ENCODE data around the gene PGBD5.

PGBD5 gene

GRCh38 chr1:230390371-230390770, 35.8 kb downstream of the PGBD5 start:
- no peak overlapping the region for H3K27ac ChIP-seq (ENCODE audit: low read length)

GRCh38 chr1:230387876-230388275, 38.3 kb downstream of the PGBD5 start:
- TF ChIP-seq EZH2phosphoT487 (IDR thresholded peaks at IDR 0.05; ENCODE audit: low read depth), result no peak
- no peak for TF ChIP-seq CTCF (IDR thresholded peaks at IDR 0.05; ENCODE audit: low read depth, low read length)
- H3K4me2 ChIP-seq (ENCODE audit: low read length), result no peak overlapping the region
- H4K20me1 ChIP-seq (ENCODE audit: insufficient read depth, low read length), result no peaks in the 10 kb centered on the region
- H3K4me3 ChIP-seq (ENCODE audit: low read length), result no peak overlapping the region
- no peak overlapping the region for H3K27ac ChIP-seq (ENCODE audit: low read length)
- H3K36me3 ChIP-seq (replicated peaks; ENCODE audit: low read depth, low read length), result no peaks in the 10 kb centered on the region
- H2AFZ ChIP-seq (ENCODE audit: low read depth, low read length), result no peak overlapping the region
- no peak overlapping the region for H3K9ac ChIP-seq (ENCODE audit: low read length)
- H3K4me1 ChIP-seq (ENCODE audit: low read length), result no peaks in the 10 kb centered on the region
- no peaks in the 10 kb centered on the region for H3K79me2 ChIP-seq (ENCODE audit: low read length)
- no peaks in the 10 kb centered on the region for H3K9me3 ChIP-seq (ENCODE audit: insufficient read depth, low read length)
- H3K27me3 ChIP-seq (ENCODE audit: low read depth, low read length), result peaks cover 13% of the 10 kb centered on the region; the same call in 1 of the 2 replicates

More at GRCh38 chr1:230390371-230390770, 35.8 kb downstream of the PGBD5 start:
- no peak overlapping the region for H3K4me2 ChIP-seq (ENCODE audit: low read length)
- H3K36me3 ChIP-seq (replicated peaks; ENCODE audit: low read depth, low read length), result no peaks in the 10 kb centered on the region
- no peaks in the 10 kb centered on the region for H3K9me3 ChIP-seq (ENCODE audit: insufficient read depth, low read length)
- no peak overlapping the region for H3K9ac ChIP-seq (ENCODE audit: low read length)
- TF ChIP-seq CTCF (IDR thresholded peaks at IDR 0.05; ENCODE audit: low read depth, low read length) (no peak), EZH2phosphoT487 (IDR thresholded peaks at IDR 0.05; ENCODE audit: low read depth) (no peak)
- H3K79me2 ChIP-seq (ENCODE audit: low read length), result no peaks in the 10 kb centered on the region
- no peak overlapping the region for H3K4me3 ChIP-seq (ENCODE audit: low read length)
- peaks cover 13% of the 10 kb centered on the region; the same call in 1 of the 2 replicates for H3K27me3 ChIP-seq (ENCODE audit: low read depth, low read length)
- no peak overlapping the region for H2AFZ ChIP-seq (ENCODE audit: low read depth, low read length)
- H4K20me1 ChIP-seq (ENCODE audit: insufficient read depth, low read length), result no peaks in the 10 kb centered on the region
- H3K4me1 ChIP-seq (ENCODE audit: low read length), result no peaks in the 10 kb centered on the region

GRCh38 chr1:230387296-230387695, 38.8 kb downstream of the PGBD5 start:
- peaks cover 13% of the 10 kb centered on the region; the same call in 1 of the 2 replicates for H3K27me3 ChIP-seq (ENCODE audit: low read depth, low read length)
- no peak overlapping the region for H3K27ac ChIP-seq (ENCODE audit: low read length)
- no peaks in the 10 kb centered on the region for H4K20me1 ChIP-seq (ENCODE audit: insufficient read depth, low read length)
- no peaks in the 10 kb centered on the region for H3K4me1 ChIP-seq (ENCODE audit: low read length)
- no peaks in the 10 kb centered on the region for H3K9me3 ChIP-seq (ENCODE audit: insufficient read depth, low read length)
- H3K9ac ChIP-seq (ENCODE audit: low read length), result no peak overlapping the region
- H2AFZ ChIP-seq (ENCODE audit: low read depth, low read length), result no peak overlapping the region
- no peak overlapping the region for H3K4me3 ChIP-seq (ENCODE audit: low read length)
- no peaks in the 10 kb centered on the region for H3K36me3 ChIP-seq (replicated peaks; ENCODE audit: low read depth, low read length)
- no peak for TF ChIP-seq EZH2phosphoT487 (IDR thresholded peaks at IDR 0.05; ENCODE audit: low read depth)
- no peak for TF ChIP-seq CTCF (IDR thresholded peaks at IDR 0.05; ENCODE audit: low read depth, low read length)
- no peak overlapping the region for H3K4me2 ChIP-seq (ENCODE audit: low read length)
- no peaks in the 10 kb centered on the region for H3K79me2 ChIP-seq (ENCODE audit: low read length)

- H3K4me2 ChIP-seq (ENCODE audit: low read length), result no peak overlapping the region
- no peak overlapping the region for H2AFZ ChIP-seq (ENCODE audit: low read depth, low read length)
- no peak overlapping the region for H3K27ac ChIP-seq (ENCODE audit: low read length)
- TF ChIP-seq CTCF (IDR thresholded peaks at IDR 0.05; ENCODE audit: low read depth, low read length), result no peak
- TF ChIP-seq EZH2phosphoT487 (IDR thresholded peaks at IDR 0.05; ENCODE audit: low read depth), result no peak
- no peaks in the 10 kb centered on the region for H3K36me3 ChIP-seq (replicated peaks; ENCODE audit: low read depth, low read length)
- no peak overlapping the region for H3K9ac ChIP-seq (ENCODE audit: low read length)
- H4K20me1 ChIP-seq (ENCODE audit: insufficient read depth, low read length), result no peaks in the 10 kb centered on the region
- H3K4me1 ChIP-seq (ENCODE audit: low read length), result no peaks in the 10 kb centered on the region
- H3K9me3 ChIP-seq (ENCODE audit: insufficient read depth, low read length), result no peaks in the 10 kb centered on the region
- no peak overlapping the region for H3K4me3 ChIP-seq (ENCODE audit: low read length)
- no peaks in the 10 kb centered on the region for H3K79me2 ChIP-seq (ENCODE audit: low read length)
- H3K27me3 ChIP-seq (ENCODE audit: low read depth, low read length), result peaks cover 13% of the 10 kb centered on the region; the same call in 1 of the 2 replicates
Observed at GRCh38 chr1:230386637-230387262, 39.4 kb downstream of the PGBD5 start.
